Stromal cell of bone marrow (primary cell): ENCODE measurements around the gene VSNL1.

Source experiments
- DNase-seq: peaks from one replicate; pipeline ENCODE4 v3.0.0-alpha.2; 2012; ENCODE audit warnings: low read depth

Gene VSNL1

GRCh38 chr2:17583166-17583565 lies 42.7 kb downstream of the VSNL1 start:
- DNase-seq: no peak

GRCh38 chr2:17583646-17584045 lies 43.1 kb downstream of the VSNL1 start:
- DNase-seq: no peak

DNA sequence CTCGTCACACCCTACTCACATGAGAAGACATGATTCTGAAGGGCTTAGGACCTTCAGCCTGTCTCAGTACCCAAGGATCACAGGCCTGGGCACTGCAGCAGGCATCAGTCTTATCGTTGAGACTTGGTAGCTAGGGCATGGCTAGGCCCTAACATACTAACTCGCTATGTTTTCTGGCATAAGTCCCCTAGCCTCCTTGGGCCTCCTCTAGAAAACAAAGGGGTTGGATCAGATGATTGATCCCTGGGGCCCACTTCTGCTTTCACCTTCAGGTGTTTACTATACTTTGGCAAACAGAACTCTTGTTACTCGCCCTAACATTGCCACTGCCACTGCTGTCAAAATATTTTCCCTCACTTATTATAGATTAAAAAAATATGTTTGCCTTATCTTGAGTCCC lies 44.2 kb downstream of the VSNL1 start:
- no peak for DNase-seq

- no peak for DNase-seq
Measured at GRCh38 chr2:17587469-17587868, 47.0 kb downstream of the VSNL1 start.

DNA sequence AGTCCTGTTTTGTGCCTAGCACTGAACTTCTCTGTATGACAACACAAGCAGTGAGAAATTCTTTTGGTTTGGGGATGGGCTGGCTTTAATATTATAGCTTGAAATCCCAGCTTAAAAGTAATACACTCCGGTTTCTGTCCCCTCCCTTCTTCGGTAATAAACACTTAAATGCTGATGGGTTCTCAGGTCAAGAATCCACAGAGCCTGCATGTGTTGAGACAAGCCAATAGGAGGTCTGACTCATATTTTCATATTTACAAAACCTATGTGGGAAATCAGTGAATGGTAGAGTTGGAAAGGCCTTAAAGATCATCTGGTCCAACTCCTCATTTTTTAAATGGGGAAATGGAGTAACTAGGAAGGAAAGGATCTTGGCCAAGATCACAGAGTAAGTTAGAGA lies 47.5 kb downstream of the VSNL1 start:
- DNase-seq: no peak

GRCh38 chr2:17589406-17590035 lies 49.0 kb downstream of the VSNL1 start:
- no peak for DNase-seq

GRCh38 chr2:17590342-17590911 lies 49.9 kb downstream of the VSNL1 start:
- no peak for DNase-seq

- DNase-seq: no peak
Measured at GRCh38 chr2:17591846-17592245, 51.4 kb downstream of the VSNL1 start.

- no peak for DNase-seq
Measured at GRCh38 chr2:17592731-17593409, 52.4 kb downstream of the VSNL1 start.

GRCh38 chr2:17593445-17593840 lies 52.9 kb downstream of the VSNL1 start:
- DNase-seq: no peak

DNA sequence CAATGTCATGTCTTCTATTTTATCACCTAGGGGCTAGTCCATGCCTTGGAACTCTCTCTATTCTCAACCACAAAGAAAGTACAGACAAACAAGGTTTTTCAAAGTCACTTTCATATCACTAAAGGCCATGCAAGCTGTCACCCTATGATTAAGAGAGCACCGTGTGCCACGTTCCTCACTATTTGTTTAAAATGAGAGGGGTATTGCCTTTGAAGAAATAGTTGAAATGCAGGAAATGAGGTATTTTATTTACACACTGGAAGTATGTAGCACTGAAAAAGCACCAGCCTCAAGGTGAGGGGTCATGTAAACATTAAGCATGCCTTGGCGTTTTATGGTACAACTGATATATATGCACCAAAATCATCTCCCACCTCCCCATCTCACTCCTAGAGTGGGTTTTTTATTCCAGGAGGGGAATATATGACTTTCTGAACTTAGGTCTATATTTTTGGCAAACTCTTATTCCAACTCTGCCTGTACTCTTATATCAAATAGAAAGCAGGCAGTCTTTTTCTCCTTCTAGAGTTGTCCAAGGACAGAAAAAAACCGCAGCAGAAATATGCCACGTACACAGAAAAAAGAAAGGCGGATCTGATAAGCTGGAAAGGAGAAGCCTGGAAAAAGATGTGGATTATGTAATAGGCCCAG lies 53.5 kb downstream of the VSNL1 start:
- DNase-seq: no peak

GRCh38 chr2:17594533-17595401 lies 54.3 kb downstream of the VSNL1 start:
- DNase-seq: peak; percentile 17

GRCh38 chr2:17599617-17600016 lies 59.1 kb downstream of the VSNL1 start:
- DNase-seq: no peak

DNA sequence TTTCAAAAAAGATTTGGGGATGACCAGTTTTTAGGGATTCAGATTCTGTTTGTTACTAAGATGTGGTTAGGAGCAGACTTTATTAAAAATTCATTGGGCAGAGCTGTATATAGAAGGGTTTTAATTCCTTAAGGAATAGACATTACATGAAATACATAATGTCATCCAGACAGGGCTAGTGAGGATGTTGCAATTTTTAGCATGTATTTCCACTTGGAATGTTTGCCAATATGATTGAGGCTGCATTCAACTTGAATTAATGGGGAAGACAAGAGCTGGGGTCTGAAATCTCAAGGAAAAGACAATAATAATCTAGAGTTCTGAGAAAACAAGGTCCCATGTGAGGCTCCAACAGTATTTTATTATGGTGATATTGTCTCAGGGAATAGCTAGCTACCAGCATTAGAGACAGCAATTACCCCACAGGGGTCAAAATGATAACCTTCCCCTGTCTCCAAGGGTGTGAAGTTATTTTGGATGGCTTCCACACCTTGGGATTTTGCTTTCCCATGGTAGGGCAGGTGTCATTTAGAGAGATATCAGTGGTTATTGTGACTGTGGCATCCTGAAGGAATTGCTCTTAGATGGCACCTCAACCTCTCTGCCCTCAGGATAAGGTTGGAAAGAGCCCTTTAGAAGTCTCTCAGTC lies 60.2 kb downstream of the VSNL1 start:
- DNase-seq: no peak

- DNase-seq: no peak
Measured at GRCh38 chr2:17604050-17604449, 63.6 kb downstream of the VSNL1 start.

GRCh38 chr2:17605696-17606095 lies 65.2 kb downstream of the VSNL1 start:
- no peak for DNase-seq

DNA sequence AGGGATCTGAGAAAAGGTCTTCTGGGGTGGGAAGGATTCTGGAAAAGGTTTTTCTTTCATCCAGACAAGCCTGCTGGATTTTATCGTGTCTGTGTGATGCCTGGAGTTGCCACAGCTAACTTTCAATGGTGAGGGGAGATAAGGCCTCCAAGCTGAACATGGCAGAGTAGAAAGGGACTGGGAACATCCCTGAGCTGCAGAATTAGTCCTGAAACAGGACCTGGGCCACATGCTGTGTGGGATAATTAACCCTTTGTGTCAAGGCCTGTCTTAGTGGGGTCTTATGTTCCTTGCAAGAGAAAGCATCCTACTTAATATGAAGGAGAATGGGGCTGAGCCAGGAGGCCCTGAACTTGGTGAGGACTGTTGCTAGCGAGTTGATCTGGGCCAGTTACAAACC lies 66.4 kb downstream of the VSNL1 start:
- DNase-seq: no peak

GRCh38 chr2:17607379-17607778 lies 66.9 kb downstream of the VSNL1 start:
- DNase-seq: no peak

GRCh38 chr2:17608251-17608650 lies 67.8 kb downstream of the VSNL1 start:
- DNase-seq: no peak

GRCh38 chr2:17610521-17610920 lies 70.0 kb downstream of the VSNL1 start:
- no peak for DNase-seq

GRCh38 chr2:17611036-17611435 lies 70.5 kb downstream of the VSNL1 start:
- DNase-seq: no peak
